AG04449 (cell line): Measurements from ENCODE around the gene ZNF416.

Experiments used
- CTCF ChIA-PET: fragments of 350-600 bp; formaldehyde crosslinking; extraction: SDS; loops from one replicate; lab custom pipeline; 2021; ENCODE audit warnings: antibody characterized with exemption; lab: Yijun Ruan, JAX
- POLR2A ChIA-PET: fragments of 400-600, 350-600 bp; formaldehyde crosslinking; extraction: SDS; loops from one replicate; lab custom pipeline; 2020; ENCODE audit warnings: antibody characterized with exemption, inconsistent platforms; lab: Yijun Ruan, JAX
- DNase-seq: peaks from one replicate; pipeline ENCODE4 v3.0.0-alpha.2; 2010; ENCODE audit warnings: low read depth, low spot score
- H3K4me3 ChIP-seq: 2 replicates; pipeline ENCODE4 v1.5.1; 2011; ENCODE audit warnings: low read depth, mild to moderate bottlenecking, control low read depth, low read length
- CTCF ChIP-seq: IDR thresholded peaks from one replicate; pipeline ENCODE4 v1.5.1; 2011; ENCODE audit warnings: mild to moderate bottlenecking, moderate library complexity, low read length, control low read depth, inconsistent platforms; ENCODE audit not compliant: insufficient read depth; ENCODE audit errors: missing control alignments

The ZNF416 gene

DNA sequence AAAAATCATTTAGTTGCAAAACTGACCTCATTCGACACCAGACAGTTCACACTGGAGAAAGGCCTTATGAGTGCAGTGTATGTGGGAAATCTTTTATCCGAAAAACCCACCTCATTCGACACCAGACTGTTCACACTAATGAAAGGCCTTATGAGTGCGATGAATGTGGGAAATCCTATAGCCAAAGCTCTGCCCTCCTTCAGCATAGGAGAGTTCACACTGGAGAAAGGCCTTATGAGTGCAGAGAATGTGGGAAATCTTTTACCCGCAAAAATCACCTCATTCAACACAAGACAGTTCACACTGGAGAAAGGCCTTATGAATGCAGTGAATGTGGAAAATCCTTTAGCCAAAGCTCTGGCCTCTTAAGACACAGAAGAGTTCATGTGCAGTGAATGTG, 28.2 kb upstream of the ZNF416 start:
- ChIA-PET CTCF (no interaction called here), POLR2A (no interaction called here)
- no peak for TF ChIP-seq CTCF
- no peak for DNase-seq
- no peak overlapping the region for H3K4me3 ChIP-seq

- peak; percentile 47 for DNase-seq
- CTCF ChIA-PET = no interaction called here
- POLR2A ChIA-PET = no interaction called here
- peak within 1 kb of the TSS; percentile 85 for H3K4me3 ChIP-seq
- no peak for TF ChIP-seq CTCF
Measured at GRCh38 chr19:57599761-57600383, 21.2 kb upstream of the ZNF416 start, which contains the start of gene ZNF530. TSS of gene ZNF530 (plus strand) at chr19:57599885. CDS start at chr19:57604346, 4,461 bp downstream.

- ChIA-PET CTCF (no interaction called here), POLR2A (interaction anchor here (0.5 kb wide), 1 partner anchor 316 kb away, joined by 3 read pairs; no protein-coding TSS in a partner anchor)
- TF ChIP-seq CTCF = no peak
- DNase-seq = no peak
- peak overlapping the region; percentile 85 for H3K4me3 ChIP-seq
Measured at GRCh38 chr19:57599377-57599760, 20.7 kb upstream of the ZNF416 start.

- no peak overlapping the region for H3K4me3 ChIP-seq
- no peak for TF ChIP-seq CTCF
- CTCF ChIA-PET = no interaction called here
- POLR2A ChIA-PET = no interaction called here
- peak; percentile 73 for DNase-seq
Measured at GRCh38 chr19:57587529-57587928, 8.8 kb upstream of the ZNF416 start.

- ChIA-PET POLR2A (no interaction called here), CTCF (interaction anchor here (1.3 kb wide), 1 partner anchor 12 kb away, joined by 3 read pairs; no protein-coding TSS in a partner anchor)
- H3K4me3 ChIP-seq = peak within 1 kb of the TSS; percentile 75
- no peak for TF ChIP-seq CTCF
- DNase-seq = peak; percentile 49
Measured at GRCh38 chr19:57583521-57584416, 5.1 kb upstream of the ZNF416 start, which contains the start of gene ZIK1. TSS of gene ZIK1 (plus strand) at chr19:57584145. CDS start at chr19:57584357, 212 bp downstream.

DNA sequence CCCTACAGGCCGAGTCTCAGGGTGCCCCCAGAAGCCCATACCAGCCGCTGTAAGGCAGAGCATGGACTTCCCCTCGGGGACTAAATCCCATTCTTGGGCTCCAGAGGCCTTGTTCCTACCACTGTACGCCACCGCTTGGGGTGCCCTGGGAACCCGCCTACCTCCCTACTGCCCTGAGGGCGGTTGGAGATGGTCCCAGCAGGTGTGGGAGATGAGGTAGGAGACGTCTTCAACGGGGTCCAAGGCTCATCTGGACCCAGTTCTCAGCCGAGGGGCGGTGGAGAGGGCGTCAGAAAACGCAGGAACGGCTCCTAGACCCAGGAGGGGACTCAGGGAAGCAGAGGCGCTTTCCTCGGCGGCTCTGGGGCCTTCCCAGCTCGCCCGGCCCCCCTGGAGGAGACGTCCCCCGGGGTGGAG, 4.4 kb upstream of the ZNF416 start:
- POLR2A ChIA-PET = no interaction called here
- no peak for TF ChIP-seq CTCF
- no peak overlapping the region; the same call in 1 of the 2 replicates for H3K4me3 ChIP-seq
- CTCF ChIA-PET = interaction anchor here (1.3 kb wide), 1 partner anchor 11 kb away, joined by 3 read pairs; no protein-coding TSS in a partner anchor
- DNase-seq = no peak
